CD4-positive, alpha-beta T cell treated with Interleukin-10 for 1 hour (primary cell): Measurements from ENCODE around the gene C4orf36.

Experiments
- DNase-seq: peaks from one replicate; pipeline ENCODE4 v3.0.0-alpha.2; 2020

The C4orf36 gene

GRCh38 chr4:86891762-86892635, at the start of gene C4orf36:
Gene C4orf36 (minus strand): TSS chr4:86892422. CDS start chr4:86891520, 902 bp downstream.
- DNase-seq, result peak; percentile 18

GRCh38 chr4:86940920-86941460, 48.8 kb upstream of the C4orf36 start:
- no peak for DNase-seq

- peak; percentile 28 for DNase-seq
Measured at GRCh38 chr4:86939729-86940575, 47.7 kb upstream of the C4orf36 start.

- DNase-seq, result peak; percentile 35
Measured at GRCh38 chr4:86938771-86939520, 46.7 kb upstream of the C4orf36 start.

- DNase-seq, result peak; percentile 76
Measured at GRCh38 chr4:86935853-86936733, 43.9 kb upstream of the C4orf36 start.

- DNase-seq, result no peak
Measured at GRCh38 chr4:86935566-86935852, 43.3 kb upstream of the C4orf36 start.

GRCh38 chr4:86934771-86935565, 42.7 kb upstream of the C4orf36 start, which contains the start of gene AFF1:
Gene AFF1 (plus strand): TSS chr4:86935011. CDS start chr4:86948534, 13,523 bp downstream.
- DNase-seq, result peak; percentile 93

- no peak for DNase-seq
Measured at GRCh38 chr4:86934147-86934770, 42.0 kb upstream of the C4orf36 start.

- no peak for DNase-seq
Measured at GRCh38 chr4:86928400-86929255, 36.4 kb upstream of the C4orf36 start.

- no peak for DNase-seq
Measured at GRCh38 chr4:86927843-86928395, 35.7 kb upstream of the C4orf36 start.

GRCh38 chr4:86926435-86927086, 34.3 kb upstream of the C4orf36 start:
- no peak for DNase-seq

GRCh38 chr4:86924811-86925210, 32.6 kb upstream of the C4orf36 start:
- DNase-seq, result no peak

- no peak for DNase-seq
Measured at GRCh38 chr4:86921608-86922252, 29.5 kb upstream of the C4orf36 start.

- DNase-seq, result no peak
Measured at GRCh38 chr4:86919561-86920223, 27.5 kb upstream of the C4orf36 start.

- DNase-seq, result no peak
Measured at GRCh38 chr4:86918539-86919072, 26.4 kb upstream of the C4orf36 start.

GRCh38 chr4:86917212-86918039, 25.2 kb upstream of the C4orf36 start:
- DNase-seq, result no peak
